ENCODE measurements around the gene SESN3.

DNA sequence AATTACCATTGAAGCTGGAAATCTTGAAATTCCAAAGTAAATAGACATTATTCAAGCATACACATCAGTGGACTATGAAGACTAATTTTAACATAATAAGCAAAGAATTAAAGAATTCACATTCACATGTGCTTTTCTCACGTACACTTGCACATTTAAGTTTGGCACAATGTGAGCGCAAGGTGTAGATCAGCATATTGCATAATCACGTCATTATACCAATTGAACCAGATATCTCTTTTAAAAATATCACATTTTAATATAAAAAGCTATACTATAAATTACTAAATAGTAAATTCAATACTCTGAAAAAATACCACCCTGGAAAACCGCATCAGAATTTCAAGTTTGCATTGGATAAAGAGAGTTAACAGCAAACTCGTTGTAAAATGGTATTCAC lies 60.7 kb downstream of the SESN3 start:
- TF ChIP-seq, protein P1, sequence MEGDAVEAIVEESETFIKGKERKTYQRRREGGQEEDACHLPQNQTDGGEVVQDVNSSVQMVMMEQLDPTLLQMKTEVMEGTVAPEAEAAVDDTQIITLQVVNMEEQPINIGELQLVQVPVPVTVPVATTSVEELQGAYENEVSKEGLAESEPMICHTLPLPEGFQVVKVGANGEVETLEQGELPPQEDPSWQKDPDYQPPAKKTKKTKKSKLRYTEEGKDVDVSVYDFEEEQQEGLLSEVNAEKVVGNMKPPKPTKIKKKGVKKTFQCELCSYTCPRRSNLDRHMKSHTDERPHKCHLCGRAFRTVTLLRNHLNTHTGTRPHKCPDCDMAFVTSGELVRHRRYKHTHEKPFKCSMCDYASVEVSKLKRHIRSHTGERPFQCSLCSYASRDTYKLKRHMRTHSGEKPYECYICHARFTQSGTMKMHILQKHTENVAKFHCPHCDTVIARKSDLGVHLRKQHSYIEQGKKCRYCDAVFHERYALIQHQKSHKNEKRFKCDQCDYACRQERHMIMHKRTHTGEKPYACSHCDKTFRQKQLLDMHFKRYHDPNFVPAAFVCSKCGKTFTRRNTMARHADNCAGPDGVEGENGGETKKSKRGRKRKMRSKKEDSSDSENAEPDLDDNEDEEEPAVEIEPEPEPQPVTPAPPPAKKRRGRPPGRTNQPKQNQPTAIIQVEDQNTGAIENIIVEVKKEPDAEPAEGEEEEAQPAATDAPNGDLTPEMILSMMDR (IDR thresholded peaks at IDR 0.05; ENCODE audit: insufficient read depth, low read length), result no peak
- TF ChIP-seq, protein P2, sequence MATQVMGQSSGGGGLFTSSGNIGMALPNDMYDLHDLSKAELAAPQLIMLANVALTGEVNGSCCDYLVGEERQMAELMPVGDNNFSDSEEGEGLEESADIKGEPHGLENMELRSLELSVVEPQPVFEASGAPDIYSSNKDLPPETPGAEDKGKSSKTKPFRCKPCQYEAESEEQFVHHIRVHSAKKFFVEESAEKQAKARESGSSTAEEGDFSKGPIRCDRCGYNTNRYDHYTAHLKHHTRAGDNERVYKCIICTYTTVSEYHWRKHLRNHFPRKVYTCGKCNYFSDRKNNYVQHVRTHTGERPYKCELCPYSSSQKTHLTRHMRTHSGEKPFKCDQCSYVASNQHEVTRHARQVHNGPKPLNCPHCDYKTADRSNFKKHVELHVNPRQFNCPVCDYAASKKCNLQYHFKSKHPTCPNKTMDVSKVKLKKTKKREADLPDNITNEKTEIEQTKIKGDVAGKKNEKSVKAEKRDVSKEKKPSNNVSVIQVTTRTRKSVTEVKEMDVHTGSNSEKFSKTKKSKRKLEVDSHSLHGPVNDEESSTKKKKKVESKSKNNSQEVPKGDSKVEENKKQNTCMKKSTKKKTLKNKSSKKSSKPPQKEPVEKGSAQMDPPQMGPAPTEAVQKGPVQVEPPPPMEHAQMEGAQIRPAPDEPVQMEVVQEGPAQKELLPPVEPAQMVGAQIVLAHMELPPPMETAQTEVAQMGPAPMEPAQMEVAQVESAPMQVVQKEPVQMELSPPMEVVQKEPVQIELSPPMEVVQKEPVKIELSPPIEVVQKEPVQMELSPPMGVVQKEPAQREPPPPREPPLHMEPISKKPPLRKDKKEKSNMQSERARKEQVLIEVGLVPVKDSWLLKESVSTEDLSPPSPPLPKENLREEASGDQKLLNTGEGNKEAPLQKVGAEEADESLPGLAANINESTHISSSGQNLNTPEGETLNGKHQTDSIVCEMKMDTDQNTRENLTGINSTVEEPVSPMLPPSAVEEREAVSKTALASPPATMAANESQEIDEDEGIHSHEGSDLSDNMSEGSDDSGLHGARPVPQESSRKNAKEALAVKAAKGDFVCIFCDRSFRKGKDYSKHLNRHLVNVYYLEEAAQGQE (IDR thresholded peaks at IDR 0.05; ENCODE audit: insufficient replicate concordance, low read depth), result no peak
- no peak for TF ChIP-seq POLR2AphosphoS5 (IDR thresholded peaks at IDR 0.05; ENCODE audit: low read depth)
- no peak for TF ChIP-seq GABPA (IDR thresholded peaks at IDR 0.05; ENCODE audit: low read depth)
- no peak for TF ChIP-seq SPI1 (IDR thresholded peaks at IDR 0.05; ENCODE audit: borderline replicate concordance, low read depth)

Data from HL-60 (cell line).